Spleen (tissue), 11 donors: ENCODE data around the gene MIP. TPM values are rescaled to one million over a fixed set of nuclear protein-coding genes. Genes with fewer than 3 reads are reported as not detected.

Source experiments
- DNase-seq: peaks from one replicate; pipeline ENCODE4 v3.0.0-alpha.2; 2020
- H3K27ac ChIP-seq, 8 donors: fragments of 200-600 bp; sonication (generic) in 7 of 8; 1 replicate in 4 of 8; 2 replicates in 4 of 8; pipeline versions ENCODE4 v1.5.0 to v1.8.0; 2016 to 2021; ENCODE audit warnings: inconsistent platforms in 4 of 8, mild to moderate bottlenecking in 4 of 8, moderate library complexity in 1 of 8
- H3K27me3 ChIP-seq, 7 donors: fragments of 200-600 bp; sonication (generic) in 6 of 7; replicated peaks in 1 of 7; 1 replicate in 4 of 7; 2 replicates in 3 of 7; pipeline versions ENCODE4 v1.5.0 to v1.8.0; 2016 to 2021; ENCODE audit warnings: inconsistent platforms in 3 of 7, mild to moderate bottlenecking in 1 of 7
- H3K36me3 ChIP-seq, 6 donors: fragments of 200-600 bp; sonication (generic) in 5 of 6; 1 replicate in 4 of 6; 2 replicates in 2 of 6; pipeline versions ENCODE4 v1.5.0 to v1.8.0; 2016 to 2021; ENCODE audit warnings: inconsistent platforms in 2 of 6
- H3K4me1 ChIP-seq, 6 donors: fragments of 200-600 bp; sonication (generic) in 5 of 6; 1 replicate in 3 of 6; 2 replicates in 3 of 6; pipeline versions ENCODE4 v1.5.0 to v1.8.0; 2016 to 2021; ENCODE audit warnings: inconsistent platforms in 3 of 6
- H3K4me3 ChIP-seq, 8 donors: fragments of 200-600 bp; sonication (generic) in 7 of 8; 1 replicate in 4 of 8; 2 replicates in 4 of 8; pipeline versions ENCODE4 v1.5.0 to v1.8.0; 2016 to 2021; ENCODE audit warnings: inconsistent platforms in 4 of 8, mild to moderate bottlenecking in 4 of 8, moderate library complexity in 2 of 8
- H3K9me3 ChIP-seq, 8 donors: fragments of 200-600 bp; sonication (generic) in 7 of 8; 1 replicate in 4 of 8; 2 replicates in 4 of 8; pipeline versions ENCODE4 v1.5.0 to v1.8.0; 2016 to 2021; ENCODE audit warnings: inconsistent platforms in 4 of 8
- POLR2A ChIP-seq, 3 donors: fragments of 450-650 bp; IDR thresholded peaks; one replicate each; pipeline ENCODE4 v1.5.1; 2017; ENCODE audit warnings: antibody characterized with exemption in 3 of 3, mild to moderate bottlenecking in 1 of 3
- POLR2AphosphoS5 ChIP-seq, 3 donors: sonication (generic); formaldehyde crosslinking; IDR thresholded peaks; one replicate each; pipeline ENCODE4 v1.5.1; 2017; ENCODE audit warnings: antibody characterized with exemption in 3 of 3
- WGBS, 5 donors: extraction: QIAGEN DNeasy Blood & Tissue Kit in 3 of 5; methylation state at CpG; one replicate each; pipeline versions ENCODE4 v1.1.5 to v1.1.7; 2013 to 2018; 5-methylcytosine and 5-hydroxymethylcytosine counted together
- intact Hi-C: fragments of 100-400 bp; cut with DNase I; formaldehyde crosslinking; loops from one replicate; pipeline ENCODE4 v1.15.0; 2023; ENCODE audit warnings: low total_unique reads
- polyA plus RNA-seq, 3 donors: library from polyadenylated mRNA; stranded (reverse); fragments of 200-250 nt; gene quantifications; one replicate each; pipeline ENCODE4 v1.2.1, GENCODE V29; 2013
- total RNA-seq, 7 donors: library from RNA; depleted of rRNA in 3 of 7; stranded (reverse); fragments of >200 nt in 3 of 7; fragmentation: NEBNext Ultra II Directional in 4 of 7; extraction: Animal tissue kit (Norgen Biotek cat#: 25700) in 4 of 7; gene quantifications; one replicate each; pipeline versions ENCODE4 v1.1.0 to v1.2.1, GENCODE V29; 2016 to 2021
- TF ChIP-seq, protein P1 (sequence below), 11 experiments: fragments of 200-600 bp in 7 of 11; fragments of 450-650 bp in 4 of 11; sonication (generic) in 4 of 11; IDR thresholded peaks in 8 of 11; conservative IDR thresholded peaks in 3 of 11; 1 replicate in 7 of 11; 2 replicates in 4 of 11; pipeline versions ENCODE4 v1.4.0 to v1.8.0; 2016 to 2021; ENCODE audit warnings: antibody characterized with exemption in 11 of 11, inconsistent platforms in 4 of 11, mild to moderate bottlenecking in 1 of 11
- donor health status: healthy with polysubstance abuse.
- donor health status: DM: no; HTN: no; CAD: no; lungs with moderate emphysema.
- donor health status: DM: no; HTN: no; CAD: no.
- donor health status: Bipolar disorder and iron deficiency.
- donor health status: healthy.
- donor health status: DM: no; HTN: no; CAD: no.
- donor health status: DM: yes; HTN: yes; CAD: no.

The MIP gene
- total and polyA plus RNA-seq, 10 donors = 0.07 to 0.52 (median 0.14) TPM; not detected in 7

DNA sequence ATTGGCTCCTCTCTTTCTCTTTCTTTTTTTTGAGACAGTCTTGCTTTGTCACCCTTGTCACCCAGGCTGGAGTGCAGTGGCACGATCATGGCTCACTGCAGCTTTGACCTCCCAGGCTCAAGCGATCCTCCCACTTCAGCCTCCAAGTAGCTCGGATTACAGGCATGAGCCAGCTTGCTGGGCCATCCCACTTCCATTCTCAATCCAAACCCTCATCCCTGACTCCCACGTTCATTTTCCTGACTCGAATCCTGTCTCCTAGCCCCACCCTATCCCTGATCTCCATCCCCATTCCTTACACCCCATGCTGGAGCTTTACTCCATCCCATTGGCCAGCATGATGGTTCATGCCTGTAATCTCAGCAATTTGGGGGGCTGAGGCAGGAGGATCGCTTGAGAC lies 21.7 kb upstream of the MIP start:
- Histone ChIP-seq H3K9me3 (no peaks in the 10 kb centered on the region), H3K4me1 (peaks cover 0 to 15% (median under 1%) of the 10 kb centered on the region in 6 donors), H3K27ac (no peak overlapping the region), H3K27me3 (no peaks in the 10 kb centered on the region), H3K4me3 (no peak overlapping the region), H3K36me3 (peaks cover 0 to 33% (median 3%) of the 10 kb centered on the region in 6 donors)
- DNase-seq = no peak
- TF ChIP-seq, protein P1, sequence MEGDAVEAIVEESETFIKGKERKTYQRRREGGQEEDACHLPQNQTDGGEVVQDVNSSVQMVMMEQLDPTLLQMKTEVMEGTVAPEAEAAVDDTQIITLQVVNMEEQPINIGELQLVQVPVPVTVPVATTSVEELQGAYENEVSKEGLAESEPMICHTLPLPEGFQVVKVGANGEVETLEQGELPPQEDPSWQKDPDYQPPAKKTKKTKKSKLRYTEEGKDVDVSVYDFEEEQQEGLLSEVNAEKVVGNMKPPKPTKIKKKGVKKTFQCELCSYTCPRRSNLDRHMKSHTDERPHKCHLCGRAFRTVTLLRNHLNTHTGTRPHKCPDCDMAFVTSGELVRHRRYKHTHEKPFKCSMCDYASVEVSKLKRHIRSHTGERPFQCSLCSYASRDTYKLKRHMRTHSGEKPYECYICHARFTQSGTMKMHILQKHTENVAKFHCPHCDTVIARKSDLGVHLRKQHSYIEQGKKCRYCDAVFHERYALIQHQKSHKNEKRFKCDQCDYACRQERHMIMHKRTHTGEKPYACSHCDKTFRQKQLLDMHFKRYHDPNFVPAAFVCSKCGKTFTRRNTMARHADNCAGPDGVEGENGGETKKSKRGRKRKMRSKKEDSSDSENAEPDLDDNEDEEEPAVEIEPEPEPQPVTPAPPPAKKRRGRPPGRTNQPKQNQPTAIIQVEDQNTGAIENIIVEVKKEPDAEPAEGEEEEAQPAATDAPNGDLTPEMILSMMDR (IDR thresholded peaks at IDR 0.05 in 8 of 11, conservative IDR thresholded peaks at IDR 0.05 in 3 of 11) = no peak
- TF ChIP-seq POLR2AphosphoS5 (IDR thresholded peaks at IDR 0.05) (no peak), POLR2A (IDR thresholded peaks at IDR 0.05) (no peak)
- intact Hi-C loops = no loop called here
- WGBS, 5 donors = 78 to 89% (median 87%) methylated on average over 6 of the region's 6 CpGs

DNA sequence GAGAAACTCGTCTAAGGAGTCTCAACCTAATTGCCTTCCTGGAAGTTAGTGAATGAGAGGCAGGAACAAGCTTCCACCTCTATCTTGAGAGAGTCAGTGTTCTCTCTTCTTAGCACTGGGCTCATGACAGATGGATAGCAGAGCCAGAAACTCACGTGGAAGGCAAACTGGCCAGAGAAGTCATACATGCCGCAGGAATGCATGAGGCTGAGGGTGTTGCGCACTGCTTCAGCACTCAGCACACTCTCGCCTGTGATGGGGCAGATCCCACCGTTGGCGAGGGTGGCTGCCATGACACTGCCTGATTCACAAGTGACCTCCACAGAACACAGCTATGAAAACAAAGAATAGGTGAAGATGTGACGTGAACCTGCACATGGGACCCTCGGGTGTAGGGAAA lies 19.9 kb upstream of the MIP start:
- no peaks in the 10 kb centered on the region for H3K9me3 ChIP-seq
- WGBS, 5 donors = 90 to 94% (median 93%) methylated on average over 9 of the region's 9 CpGs
- H3K4me1 ChIP-seq = peaks cover 6 to 28% (median 17%) of the 10 kb centered on the region in 6 donors
- TF ChIP-seq POLR2A (IDR thresholded peaks at IDR 0.05) (no peak), POLR2AphosphoS5 (IDR thresholded peaks at IDR 0.05) (no peak)
- TF ChIP-seq, protein P1 (IDR thresholded peaks at IDR 0.05 in 8 of 11, conservative IDR thresholded peaks at IDR 0.05 in 3 of 11) = no peak
- peaks cover 0 to 35% (median 3%) of the 10 kb centered on the region in 6 donors for H3K36me3 ChIP-seq
- no peak overlapping the region for H3K4me3 ChIP-seq
- no peak overlapping the region for H3K27ac ChIP-seq
- no peak for DNase-seq
- H3K27me3 ChIP-seq = no peaks in the 10 kb centered on the region
- intact Hi-C loops = no loop called here

DNA sequence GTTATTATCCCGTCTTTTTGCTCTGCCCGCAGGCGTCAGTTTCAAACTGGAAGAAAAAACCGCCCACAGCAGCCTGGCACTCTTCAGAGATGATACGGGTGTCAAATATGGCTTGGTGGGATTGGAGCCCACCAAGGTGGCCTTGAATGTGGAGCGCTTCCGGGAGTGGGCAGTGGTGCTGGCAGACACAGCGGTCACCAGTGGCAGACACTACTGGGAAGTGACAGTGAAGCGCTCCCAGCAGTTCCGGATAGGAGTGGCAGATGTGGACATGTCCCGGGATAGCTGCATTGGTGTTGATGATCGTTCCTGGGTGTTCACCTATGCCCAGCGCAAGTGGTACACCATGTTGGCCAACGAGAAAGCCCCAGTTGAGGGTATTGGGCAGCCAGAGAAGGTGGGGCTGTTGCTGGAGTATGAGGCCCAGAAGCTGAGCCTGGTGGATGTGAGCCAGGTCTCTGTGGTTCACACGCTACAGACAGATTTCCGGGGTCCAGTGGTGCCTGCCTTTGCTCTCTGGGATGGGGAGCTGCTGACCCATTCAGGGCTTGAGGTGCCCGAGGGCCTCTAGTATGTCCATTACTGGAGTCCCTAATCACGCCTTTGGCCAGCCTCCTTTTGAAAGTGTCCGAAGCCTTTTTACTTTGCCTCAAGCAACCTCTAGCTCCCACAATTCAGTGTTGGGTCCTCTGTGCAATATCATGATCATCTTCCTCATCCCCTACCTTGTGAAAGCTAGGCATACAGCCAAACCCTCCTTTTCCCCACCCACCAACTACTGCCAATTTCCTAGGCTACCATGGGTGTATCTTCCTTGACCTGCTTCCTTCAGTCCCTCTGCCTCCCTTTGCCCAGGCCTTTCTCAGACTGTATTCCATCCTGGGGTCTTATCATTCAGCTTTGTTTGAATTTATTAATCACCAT lies 14.8 kb upstream of the MIP start:
- Histone ChIP-seq H3K27me3 (no peaks in the 10 kb centered on the region), H3K27ac (peak overlapping the region; percentile 87 to 98 (median 93)), H3K36me3 (peaks cover 0 to 29% (median 3%) of the 10 kb centered on the region in 6 donors), H3K4me3 (peak overlapping the region; percentile 64 to 97 (median 78)), H3K9me3 (no peaks in the 10 kb centered on the region), H3K4me1 (peaks cover 11 to 50% (median 36%) of the 10 kb centered on the region in 6 donors)
- peak; percentile 84 for DNase-seq
- WGBS, 5 donors = 37 to 44% (median 40%) methylated on average over 18 to 19 of the region's 19 CpGs
- intact Hi-C loops = loop anchor here (10.0 kb wide), 1 partner anchor 134 kb away; the partner anchor contains the start of genes IL23A and PAN2
- TF ChIP-seq POLR2A (IDR thresholded peaks at IDR 0.05) (no peak), POLR2AphosphoS5 (IDR thresholded peaks at IDR 0.05) (no peak)
- TF ChIP-seq, protein P1 (IDR thresholded peaks at IDR 0.05 in 8 of 11, conservative IDR thresholded peaks at IDR 0.05 in 3 of 11) = no peak
